ENCODE measurements around the gene ALAS1.

The ALAS1 gene

DNA sequence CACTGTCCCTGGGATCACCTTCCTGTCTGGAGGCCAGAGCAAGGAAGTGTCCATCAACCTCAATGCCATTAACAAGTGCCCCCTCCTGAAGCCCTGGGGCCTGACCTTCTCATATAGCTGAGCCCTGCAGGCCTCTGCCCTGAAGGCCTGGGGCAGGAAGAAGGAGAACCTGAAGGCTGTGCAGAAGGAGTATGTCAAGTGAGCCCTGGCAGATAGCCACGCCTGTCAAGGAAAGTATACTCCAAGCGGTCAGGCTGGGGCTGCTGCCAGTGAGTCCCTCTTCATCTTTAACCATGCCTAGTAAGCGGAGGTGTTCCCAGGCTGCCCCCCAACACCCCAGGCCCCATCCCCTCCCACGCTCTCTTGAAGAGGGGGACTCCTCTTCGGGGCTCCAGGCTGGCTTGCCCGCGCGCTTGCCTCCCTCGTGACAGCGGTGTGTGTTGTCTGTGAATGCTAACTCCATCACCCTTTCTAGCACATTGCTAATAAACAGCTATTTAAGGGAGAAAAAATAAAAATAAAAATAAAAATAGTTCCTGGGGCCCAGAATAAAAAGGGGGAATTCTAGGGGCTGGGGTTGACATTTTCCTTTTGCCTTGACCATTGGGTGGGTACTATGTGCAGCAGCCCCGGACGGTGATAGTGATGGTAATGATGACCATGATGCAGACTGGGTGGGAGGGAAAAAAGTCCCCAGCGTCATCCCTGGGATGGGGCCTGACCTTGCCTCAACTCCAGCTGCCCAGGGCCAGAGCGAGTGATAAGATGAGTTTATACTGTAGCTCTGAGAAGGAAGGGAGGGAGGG, 3.3 kb upstream of the ALAS1 start:
- POLR2A ChIA-PET (ENCODE audit: low non-redundant PET) = no interaction called here
- TF ChIP-seq, protein P1, sequence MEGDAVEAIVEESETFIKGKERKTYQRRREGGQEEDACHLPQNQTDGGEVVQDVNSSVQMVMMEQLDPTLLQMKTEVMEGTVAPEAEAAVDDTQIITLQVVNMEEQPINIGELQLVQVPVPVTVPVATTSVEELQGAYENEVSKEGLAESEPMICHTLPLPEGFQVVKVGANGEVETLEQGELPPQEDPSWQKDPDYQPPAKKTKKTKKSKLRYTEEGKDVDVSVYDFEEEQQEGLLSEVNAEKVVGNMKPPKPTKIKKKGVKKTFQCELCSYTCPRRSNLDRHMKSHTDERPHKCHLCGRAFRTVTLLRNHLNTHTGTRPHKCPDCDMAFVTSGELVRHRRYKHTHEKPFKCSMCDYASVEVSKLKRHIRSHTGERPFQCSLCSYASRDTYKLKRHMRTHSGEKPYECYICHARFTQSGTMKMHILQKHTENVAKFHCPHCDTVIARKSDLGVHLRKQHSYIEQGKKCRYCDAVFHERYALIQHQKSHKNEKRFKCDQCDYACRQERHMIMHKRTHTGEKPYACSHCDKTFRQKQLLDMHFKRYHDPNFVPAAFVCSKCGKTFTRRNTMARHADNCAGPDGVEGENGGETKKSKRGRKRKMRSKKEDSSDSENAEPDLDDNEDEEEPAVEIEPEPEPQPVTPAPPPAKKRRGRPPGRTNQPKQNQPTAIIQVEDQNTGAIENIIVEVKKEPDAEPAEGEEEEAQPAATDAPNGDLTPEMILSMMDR (conservative IDR thresholded peaks at IDR 0.05; ENCODE audit: low read depth) = no peak
- CTCF ChIA-PET = interaction anchor here (0.5 to 0.8 kb wide), 2 partner anchors 25 to 141 kb away, joined by 3 to 4 read pairs; no protein-coding TSS in a partner anchor

DNA sequence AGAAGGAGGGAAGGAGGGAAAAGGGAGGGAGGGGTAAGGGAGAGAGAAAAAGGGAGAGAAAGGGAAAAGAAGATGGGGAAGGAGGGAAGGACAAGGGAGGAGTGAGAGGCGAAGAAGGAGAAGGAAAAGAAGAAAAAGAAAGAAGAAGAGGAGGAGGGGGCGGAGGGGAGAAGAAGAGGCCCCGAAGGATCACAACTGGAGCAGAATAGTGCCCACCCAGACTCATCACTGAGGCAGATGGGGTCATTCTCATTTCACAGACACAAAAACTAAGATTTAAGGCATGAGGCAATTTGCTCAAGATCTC, 2.7 kb upstream of the ALAS1 start:
- H3K27ac ChIP-seq = no peak overlapping the region
- ChIA-PET POLR2A (ENCODE audit: low non-redundant PET) (no interaction called here), CTCF (no interaction called here)
- TF ChIP-seq, protein P1 (conservative IDR thresholded peaks at IDR 0.05; ENCODE audit: low read depth) = no peak
- DNase-seq (ENCODE audit: low spot score) = no peak

More for the DNA sequence above, 3.3 kb upstream of the ALAS1 start:
- DNase-seq (ENCODE audit: low spot score) = no peak
- no peak overlapping the region for H3K27ac ChIP-seq

DNA sequence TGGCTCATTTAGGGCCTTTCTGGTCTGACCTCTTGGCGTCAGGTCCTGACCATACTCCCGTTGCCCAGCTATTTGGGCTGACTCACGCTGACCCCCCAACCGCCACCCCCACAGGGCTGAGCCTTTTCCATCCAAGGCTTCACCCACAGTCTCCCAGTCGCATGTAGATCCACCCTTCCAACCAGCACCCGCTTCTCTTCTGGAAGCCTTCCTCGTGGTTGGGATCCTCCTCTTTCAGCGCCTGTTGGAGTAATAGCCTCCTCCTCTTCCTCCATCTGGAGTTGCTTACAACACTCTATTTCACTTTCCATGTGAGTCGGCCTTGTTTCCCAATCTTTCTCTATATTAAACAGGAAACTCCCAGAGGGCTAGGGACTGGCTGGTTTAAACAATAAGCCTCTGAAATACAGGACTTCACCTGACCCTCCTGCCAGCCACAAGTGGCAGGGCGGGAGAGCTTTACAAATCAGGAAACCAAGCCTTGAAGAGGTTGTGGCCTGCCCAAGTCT, 2.1 kb upstream of the ALAS1 start:
- POLR2A ChIA-PET (ENCODE audit: low non-redundant PET) = no interaction called here
- TF ChIP-seq, protein P1 (conservative IDR thresholded peaks at IDR 0.05; ENCODE audit: low read depth) = no peak
- CTCF ChIA-PET = no interaction called here
- DNase-seq (ENCODE audit: low spot score) = no peak
- peak overlapping the region; percentile 73 for H3K27ac ChIP-seq

DNA sequence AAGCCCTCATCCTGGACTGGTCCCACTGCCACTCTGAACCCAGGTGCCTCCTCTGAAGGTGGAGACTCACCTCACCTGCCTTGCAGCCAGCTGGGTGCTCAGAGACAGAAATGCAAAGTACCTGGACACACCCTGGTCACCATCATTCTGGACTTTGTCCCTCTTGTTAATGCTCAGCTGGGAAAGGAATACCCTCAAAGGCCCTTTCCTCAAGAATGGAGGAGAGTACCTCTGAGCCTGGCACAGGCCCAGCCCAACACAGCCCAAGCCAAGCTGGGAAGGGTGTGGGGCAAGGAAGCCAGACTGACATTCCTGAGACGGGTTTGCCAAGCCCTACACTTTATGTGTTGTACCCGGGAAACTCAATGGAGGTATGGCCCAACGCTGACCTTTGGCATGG, 983 bp upstream of the ALAS1 start:
- peak overlapping the region; percentile 73 for H3K27ac ChIP-seq
- POLR2A ChIA-PET (ENCODE audit: low non-redundant PET) = interaction anchor here (0.6 kb wide), 3 partner anchors 164 to 201 kb away, joined by 3 to 6 read pairs (median 3); no protein-coding TSS in a partner anchor

DNA sequence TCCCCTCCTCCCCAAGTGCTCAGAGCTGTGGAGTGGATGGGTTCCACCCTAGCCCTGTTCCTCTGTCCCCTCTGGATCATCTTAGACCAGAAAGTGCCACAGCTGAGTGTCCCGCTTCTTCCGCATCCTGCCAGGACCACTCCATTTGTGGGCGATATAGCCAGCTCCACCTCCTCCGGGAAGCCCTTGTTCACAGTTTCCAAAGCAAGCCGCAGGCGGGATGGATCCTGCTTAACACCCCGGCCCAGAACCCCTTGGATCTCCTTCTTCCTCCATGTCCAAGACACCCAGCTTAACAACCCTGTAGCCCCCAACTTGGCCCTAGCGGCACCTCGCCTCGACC, 490 bp upstream of the ALAS1 start:
- CTCF ChIA-PET = no interaction called here
- POLR2A ChIA-PET (ENCODE audit: low non-redundant PET) = interaction anchor here (0.6 kb wide), 2 partner anchors 197 to 201 kb away, joined by 3 read pairs; no protein-coding TSS in a partner anchor
- DNase-seq (ENCODE audit: low spot score) = no peak
- TF ChIP-seq, protein P1 (conservative IDR thresholded peaks at IDR 0.05; ENCODE audit: low read depth) = no peak
- peak overlapping the region; percentile 73 for H3K27ac ChIP-seq

More for the DNA sequence above, 983 bp upstream of the ALAS1 start:
- TF ChIP-seq, protein P1 (conservative IDR thresholded peaks at IDR 0.05; ENCODE audit: low read depth) = no peak
- CTCF ChIA-PET = interaction anchor here (0.6 kb wide), 1 partner anchor 1041 kb away, joined by 5 read pairs; no protein-coding TSS in a partner anchor
- DNase-seq (ENCODE audit: low spot score) = no peak

DNA sequence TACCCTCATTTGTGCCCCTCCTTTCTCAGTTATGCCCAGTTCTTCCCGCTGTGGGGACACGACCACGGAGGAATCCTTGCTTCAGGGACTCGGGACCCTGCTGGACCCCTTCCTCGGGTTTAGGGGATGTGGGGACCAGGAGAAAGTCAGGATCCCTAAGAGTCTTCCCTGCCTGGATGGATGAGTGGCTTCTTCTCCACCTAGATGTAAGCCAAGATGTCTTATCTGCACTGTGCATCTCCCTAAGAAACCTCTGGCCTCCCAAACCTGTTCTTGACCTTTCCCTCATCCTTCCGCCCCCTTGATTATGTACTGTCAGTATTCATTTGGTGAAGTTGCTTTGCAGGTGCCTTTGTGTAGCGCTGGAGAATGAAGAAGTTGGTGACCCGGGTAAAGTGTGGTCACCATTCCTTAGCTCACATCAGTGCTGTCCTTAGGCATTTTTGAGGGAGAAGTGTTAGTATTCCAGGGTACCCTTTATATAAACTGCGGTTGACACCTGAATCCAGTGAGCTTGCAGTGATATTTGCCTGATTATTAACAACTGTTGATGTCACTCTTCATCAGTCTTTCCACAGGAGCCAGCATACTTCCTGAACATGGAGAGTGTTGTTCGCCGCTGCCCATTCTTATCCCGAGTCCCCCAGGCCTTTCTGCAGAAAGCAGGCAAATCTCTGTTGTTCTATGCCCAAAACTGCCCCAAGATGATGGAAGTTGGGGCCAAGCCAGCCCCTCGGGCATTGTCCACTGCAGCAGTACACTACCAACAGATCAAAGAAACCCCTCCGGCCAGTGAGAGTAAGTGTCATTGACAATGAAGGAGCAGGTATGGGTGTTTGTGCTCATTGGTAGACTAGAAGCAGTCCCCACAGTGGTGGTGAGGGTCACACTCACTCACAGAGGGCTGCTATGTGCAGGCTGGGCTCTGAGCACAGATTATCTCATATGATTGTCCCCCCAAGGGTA, 966 bp downstream of the ALAS1 start:
- peak overlapping the region; percentile 73 for H3K27ac ChIP-seq
- CTCF ChIA-PET = no interaction called here

More for the DNA sequence above, 966 bp downstream of the ALAS1 start:
- TF ChIP-seq, protein P1 (conservative IDR thresholded peaks at IDR 0.05; ENCODE audit: low read depth) = no peak
- POLR2A ChIA-PET (ENCODE audit: low non-redundant PET) = no interaction called here
- DNase-seq (ENCODE audit: low spot score) = no peak
